Measurements from ENCODE around the gene NRSN2.
A peak's percentile ranks its signal among the peaks of the same experiment; 100 is the strongest.

Gene NRSN2

GRCh38 chr20:327186-328026 lies 19.5 kb upstream of the NRSN2 start:
- POLR2A ChIA-PET, result interaction anchor here (1.4 to 8.0 kb wide), 2 partner anchors 27 to 28 kb away, joined by 6 to 73 read pairs; no protein-coding TSS in a partner anchor
- CTCF ChIA-PET, result no interaction called here
- peak; percentile 45 for TF ChIP-seq L3MBTL2 (conservative IDR thresholded peaks at IDR 0.05)
- no peak for TF ChIP-seq FOXK2 (IDR thresholded peaks at IDR 0.05)
- peak; percentile 52; the same call in 1 of the 2 replicates for TF ChIP-seq FOXM1 (IDR thresholded peaks at IDR 0.05; ENCODE audit: borderline replicate concordance)
- peak; percentile 41; the same call in 1 of the 2 replicates for TF ChIP-seq CTBP1 (IDR thresholded peaks at IDR 0.05; ENCODE audit: borderline replicate concordance)
- DNase-seq (ENCODE audit: extremely low spot score), result peak; percentile 83

- ChIA-PET CTCF (no interaction called here), POLR2A (interaction anchor here (1.0 to 4.1 kb wide), 4 partner anchors 18 to 31 kb away, joined by 3 to 29 read pairs (median 5); partner anchors contain the start of genes NRSN2 and ZCCHC3)
- DNase-seq (ENCODE audit: extremely low spot score), result no peak
- no peak for TF ChIP-seq ELF4 (IDR thresholded peaks at IDR 0.05)
- no peak for TF ChIP-seq BHLHE40 (IDR thresholded peaks at IDR 0.05; ENCODE audit: borderline replicate concordance)
- TF ChIP-seq L3MBTL2 (conservative IDR thresholded peaks at IDR 0.05), result no peak
- TF ChIP-seq ARNT (IDR thresholded peaks at IDR 0.05), result no peak
- no peak for TF ChIP-seq NFRKB (IDR thresholded peaks at IDR 0.05)
- TF ChIP-seq, protein P1, sequence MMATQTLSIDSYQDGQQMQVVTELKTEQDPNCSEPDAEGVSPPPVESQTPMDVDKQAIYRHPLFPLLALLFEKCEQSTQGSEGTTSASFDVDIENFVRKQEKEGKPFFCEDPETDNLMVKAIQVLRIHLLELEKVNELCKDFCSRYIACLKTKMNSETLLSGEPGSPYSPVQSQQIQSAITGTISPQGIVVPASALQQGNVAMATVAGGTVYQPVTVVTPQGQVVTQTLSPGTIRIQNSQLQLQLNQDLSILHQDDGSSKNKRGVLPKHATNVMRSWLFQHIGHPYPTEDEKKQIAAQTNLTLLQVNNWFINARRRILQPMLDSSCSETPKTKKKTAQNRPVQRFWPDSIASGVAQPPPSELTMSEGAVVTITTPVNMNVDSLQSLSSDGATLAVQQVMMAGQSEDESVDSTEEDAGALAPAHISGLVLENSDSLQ (IDR thresholded peaks at IDR 0.05), result no peak
- TF ChIP-seq FOXM1 (IDR thresholded peaks at IDR 0.05; ENCODE audit: borderline replicate concordance), result no peak
- no peak for TF ChIP-seq SP1 (IDR thresholded peaks at IDR 0.05)
- TF ChIP-seq CTBP1 (IDR thresholded peaks at IDR 0.05; ENCODE audit: borderline replicate concordance), result no peak
- TF ChIP-seq TARDBP (IDR thresholded peaks at IDR 0.05), result no peak
- no peak for TF ChIP-seq LEF1 (IDR thresholded peaks at IDR 0.05; ENCODE audit: borderline replicate concordance)
- no peak for TF ChIP-seq FOXA1 (IDR thresholded peaks at IDR 0.05)
- TF ChIP-seq HDGF (IDR thresholded peaks at IDR 0.05; ENCODE audit: borderline replicate concordance), result no peak
- TF ChIP-seq ZNF384 (IDR thresholded peaks at IDR 0.05), result no peak
- no peak for TF ChIP-seq FOXK2 (IDR thresholded peaks at IDR 0.05)
- no peak for TF ChIP-seq SUZ12 (IDR thresholded peaks at IDR 0.05)
Measured at GRCh38 chr20:328027-328974, 18.6 kb upstream of the NRSN2 start.

DNA sequence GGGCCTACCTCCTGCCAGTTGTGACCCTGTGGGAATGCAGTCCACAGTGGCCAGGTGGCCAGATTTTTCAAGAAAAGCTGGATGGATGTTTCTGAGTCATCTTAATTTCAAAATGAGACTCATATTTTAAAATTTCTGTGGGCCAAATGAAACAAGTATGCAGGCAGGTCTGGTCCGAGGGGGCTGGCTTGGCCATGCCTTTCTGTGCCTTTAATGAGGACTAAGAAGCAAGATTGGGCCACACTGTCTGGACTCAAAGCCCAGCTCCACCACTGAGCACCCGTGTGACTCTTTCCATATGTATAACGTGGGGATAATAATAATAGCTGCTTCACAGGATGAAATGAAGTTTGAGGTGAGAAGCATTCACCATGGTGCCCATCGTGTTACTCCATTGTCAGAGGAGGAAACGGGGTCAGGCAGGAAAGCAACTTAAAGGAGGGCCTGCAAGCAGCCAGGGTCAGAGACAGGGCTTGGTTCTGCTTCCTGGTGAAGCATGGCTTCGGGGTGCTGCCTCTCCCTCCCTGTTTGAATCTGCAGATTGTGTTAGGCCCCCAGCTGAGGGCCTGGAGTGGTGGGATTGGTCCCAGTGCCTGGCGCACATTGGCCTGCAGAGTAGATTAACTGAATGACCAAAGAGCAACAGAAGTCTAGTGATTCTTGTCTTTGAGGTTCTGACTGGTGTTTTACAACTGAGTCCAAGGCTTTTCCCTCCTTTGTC lies 17.8 kb upstream of the NRSN2 start:
- ChIA-PET POLR2A (interaction anchor here (0.5 to 4.1 kb wide), 7 partner anchors 9 to 32 kb away, joined by 3 to 29 read pairs (median 5); partner anchors contain the start of genes NRSN2 and ZCCHC3), CTCF (interaction anchor here (0.8 to 2.8 kb wide), 2 partner anchors 17 to 110 kb away, joined by 3 to 24 read pairs; partner anchors contain the start of gene NRSN2)
- no peak for DNase-seq (ENCODE audit: extremely low spot score)
- TF ChIP-seq SP1 (IDR thresholded peaks at IDR 0.05) (no peak), ARNT (IDR thresholded peaks at IDR 0.05) (no peak), FOXK2 (IDR thresholded peaks at IDR 0.05) (no peak), L3MBTL2 (conservative IDR thresholded peaks at IDR 0.05) (no peak), SUZ12 (IDR thresholded peaks at IDR 0.05) (no peak), ELF4 (IDR thresholded peaks at IDR 0.05) (no peak), FOXM1 (IDR thresholded peaks at IDR 0.05; ENCODE audit: borderline replicate concordance) (no peak), ZNF384 (IDR thresholded peaks at IDR 0.05) (no peak), LEF1 (IDR thresholded peaks at IDR 0.05; ENCODE audit: borderline replicate concordance) (no peak), TARDBP (IDR thresholded peaks at IDR 0.05) (no peak)
- TF ChIP-seq, protein P1 (IDR thresholded peaks at IDR 0.05), result no peak

- DNase-seq (ENCODE audit: extremely low spot score), result no peak
- CTCF ChIA-PET, result interaction anchor here (0.8 to 2.8 kb wide), 4 partner anchors 16 to 110 kb away, joined by 3 to 24 read pairs (median 6); partner anchors contain the start of gene NRSN2
- POLR2A ChIA-PET, result interaction anchor here (0.9 to 4.1 kb wide), 5 partner anchors 8 to 64 kb away, joined by 4 to 29 read pairs (median 5); partner anchors contain the start of genes NRSN2 and ZCCHC3
Measured at GRCh38 chr20:329851-330232, 17.1 kb upstream of the NRSN2 start.

GRCh38 chr20:330233-331149 lies 16.4 kb upstream of the NRSN2 start:
- DNase-seq (ENCODE audit: extremely low spot score), result peak; percentile 68
- POLR2A ChIA-PET, result interaction anchor here (0.9 to 4.1 kb wide), 7 partner anchors 7 to 73 kb away, joined by 3 to 29 read pairs (median 5); partner anchors contain the start of genes DEFB132, NRSN2 and ZCCHC3
- CTCF ChIA-PET, result interaction anchor here (0.5 to 2.8 kb wide), 12 partner anchors 12 to 146 kb away, joined by 3 to 24 read pairs (median 4); partner anchors contain the start of gene NRSN2
- TF ChIP-seq ELF4 (IDR thresholded peaks at IDR 0.05), result 0 out of 2 replicates have a peak, but pooled peaks have one; percentile 13
- TF ChIP-seq SP1 (IDR thresholded peaks at IDR 0.05), result no peak

More at GRCh38 chr20:329851-330232, 17.1 kb upstream of the NRSN2 start:
- TF ChIP-seq NFRKB (IDR thresholded peaks at IDR 0.05) (no peak), FOXM1 (IDR thresholded peaks at IDR 0.05; ENCODE audit: borderline replicate concordance) (no peak), LEF1 (IDR thresholded peaks at IDR 0.05; ENCODE audit: borderline replicate concordance) (no peak)

Measured in HEK293T (cell line).